Stimulated activated CD4-positive, alpha-beta T cell treated with anti-CD3 and anti-CD28 coated beads, Interleukin-1b, Interleukin-23, amount 100 ng/mL, for 4 hours (primary cell): ENCODE results near the gene NBAS.
"Not testable (repeated sequence)": the region's sequence is repeated elsewhere in the genome, so short reads cannot be mapped to it uniquely, and the experiment has no call there.

Source experiments
- DNase-seq, 2 donors: peaks; one replicate each; pipeline ENCODE4 v3.0.0-alpha.2; 2020; ENCODE audit warnings: low read depth in 2 of 2

The NBAS gene

DNA sequence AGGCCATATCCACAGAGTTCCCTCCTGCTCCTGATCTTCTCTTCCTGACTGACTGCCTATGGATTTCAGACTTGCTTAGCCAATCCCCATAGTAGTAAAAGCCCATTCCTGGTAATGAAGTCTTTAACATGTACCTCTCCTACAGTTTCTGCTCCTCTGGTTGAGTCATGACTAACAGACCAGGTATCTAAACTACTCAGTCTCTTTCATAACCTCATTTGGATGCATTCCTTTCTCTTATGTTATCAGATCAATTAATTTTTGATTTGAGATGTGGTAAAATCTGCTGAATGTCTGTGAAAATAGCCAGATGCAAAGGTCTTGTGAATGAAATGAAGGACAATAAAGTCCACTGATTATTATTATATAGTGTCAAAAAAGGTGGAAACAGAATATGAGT lies 198.0 kb downstream of the NBAS start:
- DNase-seq, result no peak

DNA sequence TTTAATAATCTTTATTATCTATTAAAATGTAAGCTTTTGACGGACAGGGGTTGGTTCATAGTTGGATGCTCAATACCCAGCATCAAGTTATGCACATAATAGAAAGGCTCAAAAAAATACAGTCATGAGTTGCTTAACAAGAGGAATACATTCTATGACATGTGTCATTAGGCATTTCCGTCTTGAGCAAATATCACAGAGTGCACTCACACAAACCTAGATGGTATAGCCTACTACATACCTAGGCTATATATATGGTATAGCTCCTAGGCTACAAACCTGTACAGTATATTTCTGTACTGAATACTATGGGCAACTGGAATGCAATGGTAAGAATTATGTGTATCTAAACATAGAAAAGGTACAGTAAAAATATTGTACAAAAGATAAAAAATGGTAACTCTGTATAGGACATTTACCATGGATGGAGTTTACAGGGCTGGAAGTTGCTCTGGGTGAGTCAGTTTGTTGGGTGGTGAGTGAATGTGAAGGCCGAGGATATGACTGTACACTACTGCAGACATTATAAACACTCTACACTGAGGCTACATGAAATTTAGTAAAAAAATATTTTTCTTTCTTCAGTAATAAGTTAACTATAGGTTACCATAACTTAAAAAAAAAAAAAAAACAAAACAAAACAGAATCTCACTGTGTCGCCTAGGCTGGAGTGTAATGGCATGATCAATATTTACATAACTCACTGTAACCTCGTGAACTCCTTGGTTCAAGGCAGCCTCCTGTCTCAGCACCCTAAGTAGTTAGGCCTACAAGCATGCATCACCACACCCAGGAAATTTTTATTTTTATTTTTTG lies 201.2 kb downstream of the NBAS start:
- no peak for DNase-seq

DNA sequence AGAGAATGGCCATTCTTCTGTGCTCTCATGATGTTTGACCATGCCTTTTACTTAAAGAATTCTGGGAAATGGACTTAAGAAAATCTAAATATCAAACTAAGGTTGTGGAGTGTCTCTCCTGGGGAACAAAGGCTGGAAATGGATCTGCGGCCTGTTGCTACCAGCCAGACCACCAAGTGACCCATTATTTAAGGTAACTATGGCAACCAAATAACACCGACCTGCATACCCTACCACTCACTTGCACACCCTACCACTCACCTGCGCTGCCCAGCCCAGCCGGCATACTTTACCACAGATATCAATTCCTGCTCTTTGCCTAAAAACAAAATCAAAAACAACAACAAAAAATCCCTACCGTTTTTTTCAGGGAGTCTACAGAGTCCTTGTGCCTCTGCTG lies 203.2 kb downstream of the NBAS start:
- DNase-seq, result no peak

DNA sequence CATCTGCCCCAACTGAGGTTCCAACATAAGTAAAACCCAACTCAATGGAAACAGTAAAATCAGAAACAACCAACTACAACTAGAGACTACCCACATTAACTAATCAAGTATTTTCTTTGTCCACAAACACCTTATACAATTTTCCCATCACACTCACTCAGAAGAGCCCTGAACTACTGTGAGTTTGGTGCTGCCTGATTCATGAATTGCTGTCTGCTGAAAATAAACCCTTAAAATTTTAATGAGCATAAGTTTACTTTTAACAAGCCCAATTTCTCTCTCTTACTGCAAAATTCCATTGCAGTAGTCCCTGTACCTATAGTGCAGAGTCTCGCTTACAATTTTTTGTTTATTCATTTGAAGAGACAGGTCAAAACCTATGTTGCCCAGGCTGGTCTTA lies 203.9 kb downstream of the NBAS start:
- no peak for DNase-seq

DNA sequence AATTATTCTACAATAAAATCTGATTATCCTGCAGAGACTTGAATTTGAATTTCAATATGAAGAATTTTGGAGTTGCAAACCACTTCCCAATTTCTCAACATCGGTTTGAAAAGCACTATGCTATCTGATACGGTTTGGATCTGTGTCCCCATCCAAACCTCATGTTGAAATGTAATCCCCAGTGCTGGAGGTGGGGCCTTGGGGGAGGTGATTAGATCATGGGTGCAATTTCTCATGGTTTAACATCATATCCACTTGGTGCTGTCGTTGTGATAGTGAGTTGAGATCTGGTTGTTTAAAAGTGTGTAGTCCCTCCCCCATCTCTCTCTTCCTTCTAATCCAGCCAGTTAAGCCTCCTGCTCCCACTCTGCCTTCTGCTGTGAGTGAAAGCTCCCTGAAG lies 205.7 kb downstream of the NBAS start:
- DNase-seq, result no peak

DNA sequence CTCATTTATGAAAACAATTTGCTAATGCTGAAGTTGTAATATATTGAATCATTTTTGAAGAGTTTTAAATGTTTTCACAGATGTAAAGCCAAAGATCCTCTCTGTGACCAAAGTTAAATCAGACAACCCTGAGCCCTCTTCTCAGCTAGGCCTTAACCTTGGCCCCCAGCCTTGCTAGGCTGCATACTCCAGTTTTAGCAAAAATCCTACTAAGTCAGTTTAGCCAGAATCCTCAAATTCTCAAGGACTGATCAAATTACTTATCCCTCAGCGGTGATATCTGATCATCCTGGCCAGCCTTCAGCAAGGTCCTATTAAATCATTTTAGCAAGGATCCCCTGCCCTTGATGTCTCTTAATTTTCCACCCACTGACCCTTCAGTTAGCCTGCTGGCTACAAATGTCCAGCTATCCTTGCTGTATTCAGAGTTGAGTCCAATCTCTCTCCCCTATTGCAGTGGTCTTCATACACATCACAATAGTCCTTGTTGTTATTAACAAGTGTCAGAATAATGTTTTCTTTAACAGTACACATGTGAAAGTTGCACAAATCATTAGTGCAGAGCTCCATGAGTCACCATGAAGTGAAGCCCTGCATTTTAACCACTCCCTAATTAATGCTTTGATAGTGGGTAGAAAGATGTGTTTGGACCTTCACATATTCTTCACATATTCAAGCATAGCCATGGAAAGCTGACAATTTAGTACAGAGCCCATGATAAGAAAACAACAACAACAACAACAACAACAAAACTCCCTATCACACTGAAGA lies 206.4 kb downstream of the NBAS start:
- DNase-seq, result no peak

DNA sequence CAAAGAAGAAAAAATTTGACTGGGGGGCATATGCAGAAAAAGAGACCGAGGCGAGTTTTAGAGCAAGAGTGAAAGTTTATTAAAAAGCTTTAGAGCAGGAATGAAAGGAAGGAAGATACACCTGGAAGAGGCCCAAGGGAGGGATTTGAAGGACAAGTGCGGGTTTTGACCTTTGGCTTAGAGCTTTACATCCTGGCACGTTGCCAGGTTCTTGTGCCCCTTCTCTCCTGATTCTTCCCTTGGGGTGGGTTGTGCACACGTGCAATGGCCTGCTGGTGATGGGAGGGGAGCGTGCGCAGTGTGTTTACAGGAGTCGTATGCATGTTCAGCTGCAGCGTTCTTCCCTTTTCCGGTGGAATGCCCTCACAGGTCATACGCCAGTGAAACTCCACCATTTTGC lies 208.8 kb downstream of the NBAS start:
- no peak for DNase-seq

DNA sequence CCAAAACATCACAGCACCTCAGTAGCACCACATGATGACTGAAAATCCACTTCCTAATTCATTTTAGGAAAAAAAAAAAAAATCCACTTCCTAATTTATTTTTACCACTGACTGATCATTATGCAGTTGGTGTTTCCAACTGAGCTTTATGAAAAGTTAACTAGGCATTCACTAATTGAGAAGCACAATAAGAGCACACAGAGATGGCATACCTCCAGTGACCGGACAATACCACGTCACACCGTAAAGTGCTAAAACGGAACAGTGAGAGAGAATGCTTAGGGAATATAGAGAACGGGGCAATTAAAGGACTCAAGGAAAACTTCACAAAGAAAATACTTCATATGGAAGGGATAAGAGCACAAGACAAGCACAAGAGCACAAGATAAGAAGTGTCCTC lies 212.5 kb downstream of the NBAS start:
- no peak for DNase-seq

DNA sequence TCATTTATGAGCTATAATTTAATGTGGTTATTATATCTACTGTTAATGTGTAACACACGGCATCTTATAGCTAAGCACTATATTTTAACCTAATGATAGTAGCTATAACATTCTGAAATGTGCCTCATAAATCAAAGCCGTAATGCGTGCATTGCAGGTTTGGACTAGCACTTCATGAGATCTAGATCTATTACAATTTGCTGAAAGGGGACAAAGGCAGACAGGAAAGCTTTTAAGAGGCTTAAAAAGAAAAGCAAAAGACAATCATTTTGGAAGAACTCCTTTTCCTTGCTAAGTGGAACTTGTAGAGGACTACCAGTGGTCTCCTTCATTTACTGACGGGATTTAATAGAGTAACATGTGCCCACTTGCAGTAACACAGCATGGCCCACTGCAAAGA lies 213.1 kb downstream of the NBAS start:
- no peak for DNase-seq

DNA sequence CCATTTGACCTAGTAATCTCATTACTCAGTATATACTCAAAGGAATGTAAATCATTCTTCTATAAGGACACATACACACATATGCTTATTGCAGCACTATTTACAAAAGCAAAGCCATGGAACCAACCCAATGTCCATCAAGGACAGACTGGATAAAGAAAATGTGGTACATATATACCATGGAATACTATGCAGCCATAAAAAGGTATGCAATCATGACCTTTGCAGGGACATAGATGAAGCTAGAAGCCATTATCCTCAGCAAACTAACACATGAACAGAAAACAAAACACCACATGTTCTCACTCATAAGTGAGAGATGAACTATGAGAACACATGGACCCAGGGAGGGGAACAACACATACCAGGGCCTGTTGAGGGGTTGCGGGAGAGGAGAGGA lies 214.5 kb downstream of the NBAS start:
- DNase-seq, result no peak

DNA sequence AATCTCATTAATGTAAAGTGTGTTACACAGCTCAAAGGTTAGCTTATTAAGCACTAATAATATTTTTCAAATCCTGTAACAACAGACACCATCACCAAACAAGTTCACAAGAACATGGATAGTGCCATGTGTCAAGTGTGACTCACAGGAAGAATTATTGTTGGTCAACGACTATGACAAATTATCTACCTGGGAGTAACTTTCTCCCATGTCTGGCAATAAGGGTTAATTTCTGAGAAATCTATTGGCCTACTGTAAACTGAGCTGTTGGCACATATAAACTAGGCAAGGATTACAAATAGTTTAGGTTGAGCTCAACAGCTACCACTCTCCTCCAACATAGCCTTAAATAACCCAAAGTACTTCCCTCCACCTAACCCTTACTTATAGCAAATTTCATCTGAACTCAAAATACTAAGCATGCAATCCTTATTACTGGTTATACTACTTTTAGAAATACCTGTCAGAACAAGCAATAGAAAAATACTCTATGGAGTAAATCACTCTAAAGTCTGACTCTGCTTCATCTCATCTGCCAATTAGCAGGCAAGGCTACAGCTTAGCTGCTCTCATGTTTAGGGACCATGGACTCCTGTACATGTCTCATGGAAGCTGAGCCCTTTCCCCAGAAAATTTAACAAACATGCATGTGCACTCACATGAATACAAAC lies 223.0 kb downstream of the NBAS start:
- no peak for DNase-seq

DNA sequence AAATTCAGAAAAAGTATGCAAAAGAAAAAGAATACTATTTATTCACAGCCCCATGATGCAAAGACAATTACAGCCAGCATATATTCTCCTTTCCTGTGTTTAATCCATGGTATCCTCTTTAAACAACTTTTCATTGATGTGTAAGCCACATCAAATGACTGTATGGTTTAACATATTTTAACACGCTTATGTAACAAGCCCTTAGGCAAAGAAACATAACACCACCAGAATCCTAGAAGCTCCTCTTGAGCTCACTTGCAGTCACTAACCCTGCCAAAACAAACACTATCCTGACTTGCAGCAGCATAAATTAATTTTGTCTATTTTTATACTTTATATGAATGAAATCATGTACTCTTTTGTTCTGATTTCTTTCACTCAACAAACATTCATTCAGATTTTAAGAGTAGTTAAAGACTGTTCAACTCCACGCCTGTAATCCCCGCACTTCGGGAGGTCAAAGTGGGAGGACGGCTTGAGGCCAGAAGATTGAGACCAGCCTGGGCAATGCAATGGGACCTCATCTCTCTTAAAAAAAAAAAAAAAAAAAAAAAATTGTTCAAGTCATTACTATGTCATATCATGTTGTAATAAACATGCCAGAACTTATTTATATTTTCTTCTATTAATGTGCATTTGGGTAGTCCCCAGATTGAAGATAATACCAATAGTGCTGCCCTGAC lies 226.3 kb downstream of the NBAS start:
- no peak for DNase-seq

DNA sequence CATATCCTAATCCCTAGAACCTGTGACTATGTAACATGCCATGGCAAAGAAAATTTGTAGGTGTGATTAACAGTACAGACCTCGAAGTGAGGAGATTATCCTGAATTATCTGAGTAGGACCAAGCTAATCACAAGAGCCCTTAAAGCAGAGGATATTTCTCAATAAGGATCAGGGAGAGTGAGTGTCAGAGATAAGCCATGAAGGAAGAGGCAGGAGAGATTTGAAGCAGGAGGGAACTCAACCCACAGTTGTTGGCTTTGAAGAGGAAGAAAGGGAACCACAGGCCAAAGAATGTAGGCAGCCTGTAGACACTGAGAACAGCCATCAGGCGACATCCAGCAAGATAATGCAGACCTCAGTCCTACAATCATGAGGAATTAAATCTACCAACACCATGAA lies 229.3 kb downstream of the NBAS start:
- no peak for DNase-seq

DNA sequence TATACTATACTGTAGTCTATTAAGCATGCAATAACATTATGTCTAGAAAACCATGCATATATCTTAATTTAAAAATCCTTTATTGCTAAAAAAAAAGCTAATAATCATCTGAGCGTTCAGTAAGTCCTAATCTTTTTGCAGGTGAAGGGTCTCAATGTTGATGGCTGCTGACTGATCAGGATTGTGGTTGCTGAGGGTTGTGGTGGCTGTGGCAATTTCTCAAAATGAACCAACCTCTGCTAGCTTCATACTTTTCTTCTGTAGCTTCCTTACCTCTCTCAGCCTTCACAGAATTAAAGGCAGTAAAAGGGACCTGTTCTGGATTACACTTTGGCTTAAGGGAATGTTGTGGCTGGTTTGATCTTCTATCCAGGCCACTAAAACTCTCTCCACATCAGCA lies 235.8 kb downstream of the NBAS start:
- DNase-seq, result no peak

DNA sequence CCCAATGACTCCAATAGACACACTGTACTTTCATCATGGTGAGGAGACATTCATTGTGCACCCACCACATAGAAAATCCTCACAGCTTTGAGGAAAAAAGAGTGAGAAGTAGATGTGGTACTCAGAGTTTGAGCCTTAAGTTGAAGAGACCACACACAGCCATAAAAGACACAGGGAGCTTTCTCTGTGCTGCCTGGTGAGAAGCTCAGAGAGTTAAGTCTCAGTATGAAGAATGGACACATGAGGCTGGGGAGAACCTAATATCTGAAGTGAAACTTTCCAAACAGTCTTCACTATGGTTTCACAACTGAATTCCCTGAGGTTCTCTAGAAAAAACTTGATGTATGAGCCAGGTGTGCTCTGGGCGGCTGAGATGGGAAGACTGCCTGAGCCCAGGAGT lies 237.9 kb downstream of the NBAS start:
- no peak for DNase-seq

DNA sequence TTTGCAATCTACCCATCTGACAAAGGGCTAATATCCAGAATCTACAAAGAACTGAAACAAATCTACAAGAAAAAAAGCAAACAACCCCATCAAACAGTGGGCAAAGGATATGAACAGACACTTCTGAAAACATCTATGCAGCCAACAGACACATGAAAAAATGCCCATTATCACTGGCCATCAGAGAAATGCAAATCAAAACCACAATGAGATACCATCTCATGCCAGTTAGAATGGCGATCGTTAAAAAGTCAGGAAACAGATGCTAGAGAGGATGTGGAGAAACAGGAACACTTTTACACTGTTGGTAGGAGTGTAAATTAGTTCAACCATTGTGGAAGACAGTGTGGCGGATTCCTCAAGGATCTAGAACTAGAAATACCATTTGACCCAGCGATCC lies 239.7 kb downstream of the NBAS start:
- DNase-seq, result not testable (repeated sequence)

DNA sequence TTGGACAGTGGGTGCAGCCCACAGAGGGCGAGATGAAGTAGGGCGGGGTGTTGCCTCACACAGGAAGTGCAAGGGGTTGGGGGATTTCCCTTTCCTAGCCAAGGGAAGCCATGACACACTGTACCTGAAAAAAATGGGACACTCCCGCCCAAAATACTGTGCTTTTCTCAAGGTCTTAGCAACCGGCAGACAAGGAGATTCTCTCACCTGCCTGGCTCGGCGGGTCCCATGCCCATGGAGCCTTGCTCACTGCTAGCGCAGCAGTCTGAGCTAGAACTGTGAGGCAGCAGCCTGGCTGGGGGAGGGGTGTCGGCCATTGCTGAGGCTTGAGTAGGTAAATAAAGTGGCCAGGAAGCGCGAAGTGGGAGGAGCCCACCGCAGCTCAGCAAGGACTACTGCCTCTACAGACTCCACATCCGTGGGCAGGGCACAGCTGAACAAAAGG lies 244.7 kb downstream of the NBAS start:
- no peak for DNase-seq

DNA sequence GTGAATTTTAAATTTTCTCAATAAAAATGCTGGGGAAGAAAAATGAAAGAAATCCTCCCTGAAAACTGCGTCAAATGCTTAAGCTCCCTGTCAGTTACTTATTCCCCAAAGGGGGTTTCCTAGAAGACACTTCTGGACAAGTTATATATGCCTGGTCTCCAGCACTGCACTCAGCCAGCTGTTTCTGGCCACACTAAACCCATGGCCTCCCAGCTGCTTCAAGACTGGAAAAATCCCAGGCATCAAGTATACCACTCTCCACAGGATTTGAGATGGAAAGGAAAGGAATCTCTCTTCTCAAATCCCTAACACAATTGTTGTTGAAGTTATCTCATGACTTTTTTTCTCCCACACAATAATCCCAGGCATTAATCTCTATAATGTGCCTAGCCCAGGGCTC lies 245.7 kb downstream of the NBAS start:
- DNase-seq, result no peak

DNA sequence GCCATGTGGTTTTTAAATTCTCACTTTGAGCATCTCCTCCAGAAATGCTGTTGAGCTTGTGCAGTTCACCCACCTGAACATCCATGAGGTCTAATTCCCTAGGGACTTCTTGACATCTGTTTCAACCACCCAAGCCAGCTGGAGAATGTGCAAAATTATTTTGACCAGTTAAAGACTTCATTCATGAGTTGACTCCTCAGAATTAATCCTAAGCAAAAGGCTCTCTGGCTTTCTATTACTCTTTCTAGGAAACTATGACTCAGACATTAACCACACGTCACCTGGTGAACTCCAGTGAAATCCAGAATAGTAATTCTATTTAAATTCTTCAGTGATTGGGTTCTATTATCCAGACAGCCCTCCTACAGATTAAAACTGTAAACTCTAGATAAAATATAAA lies 247.5 kb downstream of the NBAS start:
- no peak for DNase-seq

DNA sequence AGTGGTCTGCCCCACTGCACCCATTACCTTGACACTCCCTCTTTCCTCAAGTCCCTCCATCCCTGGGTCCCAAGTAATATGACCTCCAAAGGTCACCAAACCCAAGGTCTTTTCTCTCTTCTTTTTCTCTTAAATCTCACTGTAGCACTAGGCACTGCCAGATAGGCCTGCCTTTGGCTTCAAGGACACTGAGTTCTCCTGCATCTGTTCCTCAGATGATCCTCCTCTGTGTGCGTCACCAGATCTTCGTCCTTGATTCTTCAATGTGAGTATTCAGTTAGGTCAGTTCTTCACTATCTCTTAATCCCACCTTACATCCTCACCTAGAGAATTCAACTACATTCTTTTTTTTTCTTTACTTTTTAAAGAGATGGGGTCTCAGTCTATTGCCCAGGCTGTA lies 249.2 kb downstream of the NBAS start:
- DNase-seq, result no peak

DNA sequence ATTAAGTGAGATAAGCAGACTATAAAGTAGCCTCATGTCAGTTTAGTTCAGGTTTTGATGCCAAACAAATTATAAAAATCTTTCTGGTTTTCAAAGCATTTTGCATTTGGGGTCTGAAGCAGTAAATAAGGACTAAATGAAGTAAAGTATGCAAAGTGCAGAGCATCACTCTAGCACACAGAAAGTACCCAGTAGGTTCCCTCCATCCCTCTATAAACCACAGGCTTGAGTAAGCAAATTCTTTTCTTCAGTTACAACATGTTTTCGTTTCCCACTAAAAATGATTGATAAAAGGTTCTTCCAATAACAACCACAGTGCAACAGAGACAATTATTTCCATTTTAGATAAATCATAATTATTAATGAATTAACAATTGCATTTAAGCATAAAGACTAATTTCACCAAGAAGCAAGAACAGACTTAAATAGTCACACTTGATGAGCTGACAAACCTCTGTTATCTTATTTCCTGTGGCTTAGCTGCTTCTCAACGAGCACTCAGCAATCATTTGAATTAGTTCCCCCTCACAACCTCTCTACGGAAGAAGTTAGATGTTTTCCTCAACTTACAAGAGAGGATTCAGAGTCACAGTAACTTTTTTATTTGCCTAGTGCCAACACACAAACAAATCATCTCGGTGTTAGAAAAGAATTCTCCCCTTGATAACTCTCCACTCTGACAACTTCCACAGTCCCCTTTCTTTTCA lies 249.8 kb downstream of the NBAS start:
- no peak for DNase-seq

DNA sequence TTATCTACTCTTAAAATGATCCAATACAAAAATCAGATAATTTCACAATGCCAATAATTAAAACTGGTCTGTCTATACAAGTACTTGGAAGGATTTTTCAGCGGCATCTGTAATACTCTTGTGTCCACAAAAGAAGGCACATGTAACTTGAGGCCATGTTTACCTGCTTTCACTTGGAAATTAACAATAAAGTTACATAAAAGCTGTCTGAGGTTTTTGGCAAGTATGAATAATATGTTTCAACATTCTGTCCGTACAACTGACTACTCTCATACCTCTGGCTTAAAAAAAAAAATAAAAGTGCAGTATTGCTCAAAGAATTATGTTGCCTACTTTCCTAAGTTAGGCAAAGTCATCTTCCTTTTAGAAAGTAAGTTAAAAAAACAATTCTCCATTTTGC lies 253.6 kb downstream of the NBAS start:
- no peak for DNase-seq
